Tibial nerve (tissue), 3 donors: ENCODE measurements around the gene ERVH48-1.

Experiments used
- POLR2A ChIP-seq, 2 donors: fragments of 450-650 bp; IDR thresholded peaks; one replicate each; pipeline ENCODE4 v1.6.1; 2017; ENCODE audit warnings: antibody characterized with exemption in 2 of 2, mild to moderate bottlenecking in 2 of 2, moderate library complexity in 2 of 2
- TF ChIP-seq, protein P1 (sequence below), 5 experiments: fragments of 200-600 bp in 3 of 5; fragments of 450-650 bp in 2 of 5; sonication (generic) in 3 of 5; IDR thresholded peaks; one replicate each; pipeline ENCODE4 v1.5.1; 2016 to 2019; ENCODE audit warnings: antibody characterized with exemption in 5 of 5, mild to moderate bottlenecking in 3 of 5, moderate library complexity in 2 of 5

DNA sequence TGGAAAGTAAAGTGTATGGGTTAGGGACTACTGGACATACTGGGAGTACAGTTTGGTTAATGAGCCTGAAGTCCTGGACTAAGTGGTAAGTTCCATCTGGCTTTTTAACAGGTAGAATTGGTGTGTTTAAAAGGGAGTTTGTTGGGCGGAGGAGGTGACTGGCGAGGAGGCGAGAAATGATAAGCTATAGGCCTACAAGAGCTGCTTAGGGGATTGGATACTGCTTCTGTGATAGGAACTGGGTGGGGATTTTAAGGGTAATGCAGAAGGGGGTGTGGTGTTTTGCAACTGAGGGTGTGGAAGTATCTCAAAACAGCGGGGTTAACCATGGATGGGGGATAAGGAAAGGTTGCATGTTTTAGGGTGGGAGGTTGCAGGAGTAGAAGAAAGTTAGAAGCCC, 3.5 kb downstream of the ERVH48-1 start:
- TF ChIP-seq, protein P1, sequence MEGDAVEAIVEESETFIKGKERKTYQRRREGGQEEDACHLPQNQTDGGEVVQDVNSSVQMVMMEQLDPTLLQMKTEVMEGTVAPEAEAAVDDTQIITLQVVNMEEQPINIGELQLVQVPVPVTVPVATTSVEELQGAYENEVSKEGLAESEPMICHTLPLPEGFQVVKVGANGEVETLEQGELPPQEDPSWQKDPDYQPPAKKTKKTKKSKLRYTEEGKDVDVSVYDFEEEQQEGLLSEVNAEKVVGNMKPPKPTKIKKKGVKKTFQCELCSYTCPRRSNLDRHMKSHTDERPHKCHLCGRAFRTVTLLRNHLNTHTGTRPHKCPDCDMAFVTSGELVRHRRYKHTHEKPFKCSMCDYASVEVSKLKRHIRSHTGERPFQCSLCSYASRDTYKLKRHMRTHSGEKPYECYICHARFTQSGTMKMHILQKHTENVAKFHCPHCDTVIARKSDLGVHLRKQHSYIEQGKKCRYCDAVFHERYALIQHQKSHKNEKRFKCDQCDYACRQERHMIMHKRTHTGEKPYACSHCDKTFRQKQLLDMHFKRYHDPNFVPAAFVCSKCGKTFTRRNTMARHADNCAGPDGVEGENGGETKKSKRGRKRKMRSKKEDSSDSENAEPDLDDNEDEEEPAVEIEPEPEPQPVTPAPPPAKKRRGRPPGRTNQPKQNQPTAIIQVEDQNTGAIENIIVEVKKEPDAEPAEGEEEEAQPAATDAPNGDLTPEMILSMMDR (IDR thresholded peaks at IDR 0.05): no peak
- TF ChIP-seq POLR2A (IDR thresholded peaks at IDR 0.05): no peak
